ENCODE measurements around the gene SENP2.
"Not testable (repeated sequence)": the region's sequence is repeated elsewhere in the genome, so short reads cannot be mapped to it uniquely, and the experiment has no call there.

Gene SENP2

DNA sequence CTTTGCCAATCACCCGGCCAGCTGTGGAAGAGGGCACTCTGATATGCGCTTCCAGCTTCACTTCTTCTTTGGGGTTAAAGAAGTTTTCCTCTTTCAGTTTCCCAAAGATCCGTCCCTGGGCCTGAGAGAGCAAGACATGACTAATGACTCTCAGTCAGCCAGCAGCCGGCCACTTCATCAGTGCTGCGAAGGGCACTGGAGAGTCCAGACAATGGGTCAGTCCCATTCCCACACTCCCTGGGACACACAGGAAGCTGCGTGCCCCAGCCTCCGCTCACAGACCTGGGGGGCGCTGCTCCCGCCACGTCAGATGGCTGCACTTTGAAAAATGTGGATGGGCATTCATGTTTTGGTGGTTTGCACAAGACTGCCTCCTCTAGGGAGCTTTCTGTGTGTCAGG lies 63.3 kb downstream of the SENP2 start:
- DNase-seq = no peak

DNA sequence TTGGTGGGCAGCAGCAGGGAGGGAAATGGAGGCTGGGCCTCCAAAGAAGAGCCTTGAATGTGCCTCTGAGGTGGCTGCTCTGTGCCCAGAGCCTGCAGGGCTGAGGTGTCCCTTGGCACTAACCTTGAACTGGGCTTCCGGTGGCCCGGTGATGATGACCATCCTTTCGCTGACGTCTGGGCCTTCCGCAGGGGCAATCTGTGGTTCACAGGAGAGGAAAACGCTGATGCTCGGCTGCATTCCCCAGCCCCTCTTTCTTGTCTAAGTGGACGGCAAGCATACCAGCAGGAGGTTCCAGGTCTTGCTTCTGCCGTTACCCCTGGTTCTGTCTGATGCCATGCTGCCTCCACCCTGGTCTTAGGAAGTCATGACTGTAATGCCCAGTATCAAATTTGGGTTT lies 65.9 kb downstream of the SENP2 start:
- no peak for DNase-seq

DNA sequence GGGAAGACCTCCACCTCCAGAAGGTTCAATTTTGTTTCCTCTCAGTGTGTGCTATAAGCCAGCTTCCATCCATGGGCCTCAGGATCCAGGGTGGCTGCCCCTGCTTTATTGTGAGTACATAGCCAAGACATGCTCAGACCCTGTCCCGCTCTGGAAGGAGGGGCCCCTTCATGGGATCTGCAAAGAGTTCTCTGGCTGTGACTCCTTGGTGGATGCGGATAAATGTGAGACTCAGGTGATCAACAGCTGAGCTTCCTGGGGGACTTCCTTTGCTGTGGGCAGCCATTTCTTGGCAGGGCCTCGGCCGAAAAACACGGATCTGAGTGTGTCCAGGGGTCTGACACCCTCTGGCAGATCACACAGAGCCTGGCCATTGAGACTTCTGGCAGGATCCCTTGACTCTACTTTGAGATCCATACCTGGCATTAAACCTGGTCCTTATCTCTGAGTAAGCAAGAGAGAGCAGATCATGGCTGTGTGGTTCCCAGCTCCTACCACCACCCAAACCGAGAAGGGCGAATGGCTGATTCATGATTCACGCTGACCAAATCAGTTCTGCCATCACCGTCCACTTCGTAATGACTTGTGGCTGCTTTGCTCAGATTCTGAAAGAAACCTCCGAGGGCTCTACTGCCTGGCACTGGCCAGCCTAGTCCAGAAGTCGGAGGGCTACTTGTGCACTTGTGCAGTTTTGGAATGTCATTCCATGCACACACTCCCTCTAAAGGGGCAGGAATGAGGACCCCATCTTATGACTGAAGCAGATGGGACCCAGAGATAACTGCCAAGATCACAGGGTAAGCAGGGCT lies 68.1 kb downstream of the SENP2 start:
- no peak for DNase-seq

- DNase-seq = no peak
Measured at GRCh38 chr3:185654758-185655145, 68.7 kb downstream of the SENP2 start.

DNA sequence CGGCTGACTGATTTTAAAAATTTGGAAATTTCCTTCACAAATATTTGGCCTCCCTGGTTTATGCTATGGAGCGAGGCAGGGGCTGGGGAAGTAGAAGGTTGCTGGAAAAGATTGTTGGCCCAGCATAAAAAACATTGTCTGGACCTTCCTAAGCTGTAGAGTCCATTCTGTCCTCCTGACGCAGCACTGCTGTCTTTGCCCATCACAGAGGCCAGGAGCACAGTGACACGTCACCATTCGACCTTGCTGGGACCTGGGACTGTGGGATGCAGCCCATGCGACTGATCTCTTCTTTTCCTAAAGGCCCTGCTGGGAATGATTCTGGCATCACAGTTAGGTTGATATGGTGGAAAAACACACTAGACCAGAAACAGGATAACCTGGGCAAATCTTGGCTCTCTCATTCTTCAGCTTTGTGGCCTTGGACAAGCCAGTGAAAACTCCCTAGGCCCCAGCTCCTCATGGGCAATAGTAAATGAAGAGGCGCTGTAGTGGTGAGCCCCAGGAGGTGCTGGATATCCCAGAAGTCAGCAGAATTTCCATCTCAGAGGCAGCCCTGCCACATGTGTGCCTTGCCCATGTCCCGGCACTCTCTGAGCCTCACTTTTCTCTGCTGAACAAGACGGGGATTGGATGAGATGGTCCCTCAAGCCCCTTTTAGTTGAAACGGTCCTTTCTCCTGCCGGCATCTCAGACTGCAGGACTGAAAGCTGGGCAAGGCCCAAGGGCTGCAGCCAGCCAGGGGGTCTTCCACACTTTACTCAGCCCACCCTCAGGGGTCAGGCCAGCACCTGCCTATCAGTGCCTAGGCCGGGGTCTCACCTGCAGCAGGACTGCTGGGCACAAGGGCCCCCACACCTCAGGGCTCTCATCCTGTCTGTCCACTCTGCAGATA lies 69.6 kb downstream of the SENP2 start:
- no peak for DNase-seq

GRCh38 chr3:185656321-185656840 lies 70.3 kb downstream of the SENP2 start:
- DNase-seq = no peak

DNA sequence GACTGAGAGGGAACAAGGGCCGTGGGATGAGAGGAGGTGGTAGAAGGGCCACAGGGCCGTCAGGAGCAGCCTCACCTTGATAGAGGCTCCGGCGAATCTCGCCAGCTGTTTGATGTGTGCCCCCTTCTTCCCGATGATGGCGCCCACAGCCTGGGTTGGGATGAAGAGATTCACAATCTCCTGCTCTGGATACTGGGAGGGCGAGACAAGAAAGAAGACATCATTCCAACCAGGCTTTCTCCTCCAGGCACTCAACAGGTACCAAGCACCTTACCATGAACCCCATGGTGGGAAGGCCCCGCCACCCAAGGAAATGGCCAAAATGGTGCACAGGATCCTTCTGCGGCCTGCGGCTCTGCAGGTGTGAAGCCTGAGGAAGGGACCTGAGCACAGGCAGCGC lies 71.1 kb downstream of the SENP2 start:
- DNase-seq = no peak

DNA sequence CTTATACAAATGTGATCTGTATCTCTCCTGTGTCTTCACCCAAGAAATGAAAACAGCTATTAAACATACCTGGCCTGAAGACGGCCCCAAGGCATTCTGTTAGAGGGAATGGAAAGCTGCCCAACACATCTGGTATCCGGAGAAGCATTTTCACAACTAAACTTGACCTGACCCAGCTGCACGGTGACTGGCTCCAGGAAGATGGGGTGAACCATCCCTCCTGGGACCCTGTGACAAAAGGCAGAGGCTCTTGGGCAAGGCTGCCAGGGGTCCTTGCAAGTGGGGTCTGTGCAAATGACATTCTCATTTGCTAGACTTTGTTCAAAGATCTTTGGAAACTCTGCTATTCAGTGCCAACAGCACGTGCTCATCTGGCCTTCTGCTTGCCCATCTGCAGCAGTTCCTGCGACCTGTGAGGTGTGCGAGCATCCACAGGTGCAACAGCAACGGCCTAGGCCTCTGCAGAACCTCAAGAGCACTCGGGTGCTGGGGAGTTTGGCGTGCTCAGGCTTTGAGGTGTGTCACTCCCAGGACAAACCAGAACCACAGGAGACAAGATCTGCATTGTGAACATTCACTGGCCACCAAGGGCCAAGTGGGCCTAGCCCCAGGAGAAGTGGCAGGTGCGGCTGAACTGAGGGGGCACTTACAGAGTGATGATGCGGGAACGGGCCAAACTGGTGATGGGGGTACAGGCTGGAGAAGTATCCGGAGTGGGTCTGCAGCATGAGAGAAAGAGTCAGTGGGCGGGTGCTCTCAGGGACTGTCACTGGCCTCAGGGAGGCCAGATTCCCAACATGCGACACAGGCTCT lies 71.8 kb downstream of the SENP2 start:
- DNase-seq = no peak

DNA sequence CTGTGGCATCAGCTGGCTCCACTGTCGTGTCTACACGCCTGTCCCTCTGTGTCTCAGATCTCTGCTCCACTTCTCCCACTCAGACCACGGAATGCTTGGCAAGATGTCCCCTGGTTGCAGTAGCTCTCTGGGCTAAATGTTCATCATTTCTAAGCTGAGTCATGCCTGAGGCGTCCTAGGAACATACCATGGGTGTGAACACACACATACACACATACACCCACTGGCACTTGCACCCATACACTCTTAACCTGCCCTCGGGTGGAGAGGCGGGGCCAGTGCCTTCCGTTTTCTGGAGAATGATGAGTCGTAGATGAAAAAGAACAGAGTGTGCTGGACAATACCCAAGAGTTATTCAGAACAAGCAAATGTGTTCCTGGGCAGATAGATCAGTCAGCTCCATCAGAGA lies 72.4 kb downstream of the SENP2 start:
- no peak for DNase-seq

DNA sequence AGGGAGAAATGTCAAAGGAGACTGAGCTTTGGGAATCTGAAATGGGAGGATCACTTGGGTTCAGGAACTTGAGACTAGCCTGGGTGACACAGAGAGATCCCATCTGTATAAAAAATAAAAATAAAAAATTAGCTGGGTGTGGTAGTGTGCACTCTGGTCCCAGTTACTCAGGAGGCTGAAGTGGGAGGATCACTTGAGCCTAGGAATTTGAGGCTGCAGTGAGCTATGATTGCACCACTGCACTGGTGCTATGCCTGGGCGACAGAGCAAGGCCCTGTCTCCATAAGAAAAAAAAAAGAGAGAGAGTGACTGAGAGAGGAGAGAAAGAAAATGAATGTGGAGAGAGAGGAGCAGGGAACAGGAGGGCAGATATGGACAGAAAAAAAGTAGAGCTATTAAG lies 72.8 kb downstream of the SENP2 start:
- DNase-seq = no peak

- DNase-seq = peak; percentile 56
Measured at GRCh38 chr3:185659942-185660921, 74.1 kb downstream of the SENP2 start.

DNA sequence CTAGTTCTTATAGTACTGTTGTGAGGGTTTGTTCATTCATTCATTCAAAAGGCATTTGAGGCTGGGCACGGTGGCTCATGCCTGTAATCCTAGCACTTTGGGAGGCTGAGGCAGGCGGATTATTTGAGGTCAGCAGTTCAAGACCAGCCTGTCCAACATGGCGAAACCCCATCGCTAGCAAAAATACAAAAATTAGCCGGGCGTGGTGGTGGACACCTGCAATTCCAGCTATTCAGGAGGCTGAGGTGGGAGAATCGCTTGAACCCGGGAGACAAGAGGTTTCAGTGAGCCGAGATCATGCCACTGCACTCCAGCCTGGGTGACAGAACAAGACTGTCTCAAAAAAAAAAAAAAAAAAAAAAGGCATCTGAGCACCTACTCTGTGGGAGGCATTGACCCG lies 75.2 kb downstream of the SENP2 start:
- DNase-seq = not testable (repeated sequence)

- no peak for DNase-seq
Measured at GRCh38 chr3:185661772-185662171, 75.7 kb downstream of the SENP2 start.

DNA sequence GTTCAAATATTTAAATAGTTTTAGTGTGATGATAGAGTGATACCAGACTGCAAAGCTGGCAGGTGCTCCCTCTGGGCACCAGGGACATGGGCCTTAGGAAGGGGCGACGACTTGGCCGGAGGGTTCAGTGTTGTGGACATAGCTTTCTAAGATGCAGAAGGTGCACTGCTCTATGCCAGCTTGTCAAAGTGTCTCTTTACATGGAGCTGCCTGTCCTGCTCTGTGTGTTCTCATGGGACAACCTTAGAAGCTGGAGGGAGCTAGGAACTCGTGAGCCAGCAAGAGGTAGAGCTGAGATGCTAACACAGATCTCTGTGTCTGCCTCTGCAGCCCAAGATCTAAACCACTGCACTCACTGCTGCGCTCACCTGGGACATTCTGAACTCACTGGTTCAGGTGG lies 77.8 kb downstream of the SENP2 start:
- DNase-seq = no peak

GRCh38 chr3:185667574-185667973 lies 81.5 kb downstream of the SENP2 start:
- no peak for DNase-seq

DNA sequence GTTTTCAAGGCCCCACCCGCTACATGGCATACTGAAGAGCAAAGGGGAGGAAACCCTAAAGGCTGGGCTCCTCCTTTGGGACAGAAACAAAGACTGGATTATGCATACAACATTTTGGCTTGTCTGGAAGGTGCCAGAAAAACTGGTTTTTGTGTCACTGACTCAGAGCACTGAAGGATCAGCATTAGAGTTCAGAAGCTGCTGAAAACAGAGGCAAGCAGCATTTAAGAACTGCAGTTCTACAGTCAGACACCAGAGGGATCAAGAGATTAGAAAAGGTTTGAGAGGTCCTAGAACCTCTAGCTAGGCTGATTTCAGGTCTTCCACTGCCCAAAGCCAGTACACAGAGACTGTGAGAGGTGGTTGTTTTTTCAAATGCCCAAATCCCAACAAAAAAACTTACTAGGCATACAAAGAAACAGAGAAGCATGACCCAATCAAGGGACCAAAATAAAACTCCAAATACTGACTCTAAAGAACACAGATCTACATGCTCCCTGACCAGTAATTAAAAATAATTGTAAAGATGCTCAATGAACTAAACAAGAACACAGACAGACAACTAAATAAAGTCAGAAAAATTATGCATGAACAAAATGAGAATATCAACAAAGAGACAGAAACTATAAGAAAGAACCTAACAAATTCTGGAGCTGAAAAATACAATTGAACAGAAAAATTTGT lies 91.2 kb downstream of the SENP2 start:
- DNase-seq = no peak

- DNase-seq = no peak
Measured at GRCh38 chr3:185678027-185678426, 91.9 kb downstream of the SENP2 start.

DNA sequence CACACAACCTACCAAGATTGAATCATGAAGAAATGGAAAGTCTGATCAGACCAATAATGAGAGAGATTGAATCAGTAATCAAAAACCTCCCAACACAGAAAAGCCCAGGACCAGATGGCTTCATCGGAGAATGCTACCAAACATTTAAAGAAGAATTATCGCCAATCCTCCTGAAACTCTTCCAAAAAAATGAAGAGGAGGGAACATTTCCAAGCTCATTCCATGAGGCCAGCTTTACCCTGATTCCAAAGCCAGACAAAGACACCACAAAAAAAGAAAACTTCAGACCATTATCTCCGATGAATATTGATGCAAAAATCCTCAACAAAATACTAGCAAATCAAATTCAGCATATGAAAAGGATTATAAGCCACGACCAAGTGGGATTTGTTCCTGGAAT lies 94.1 kb downstream of the SENP2 start:
- DNase-seq = no peak
